Endodermal cell (in vitro differentiated cells): ENCODE results near the gene TTR. TPM values are rescaled to one million over a fixed set of nuclear protein-coding genes. Genes with fewer than 3 reads are reported as not detected.

Experiments used
- DNase-seq: peaks from one replicate; pipeline ENCODE4 v3.0.0-alpha.2; 2017
- H3K27ac ChIP-seq: 2 replicates; pipeline ENCODE4 v1.5.1; 2013; ENCODE audit warnings: mild to moderate bottlenecking, low read depth, low read length, moderate library complexity
- H3K27me3 ChIP-seq: 2 replicates; pipeline ENCODE4 v1.6.1; 2013; ENCODE audit warnings: mild to moderate bottlenecking, low read length, moderate library complexity; ENCODE audit not compliant: insufficient read depth, control insufficient read depth, poor library complexity, severe bottlenecking
- H3K36me3 ChIP-seq: 2 replicates; pipeline ENCODE4 v1.7.0; 2013; ENCODE audit warnings: mild to moderate bottlenecking, low read length, moderate library complexity; ENCODE audit not compliant: control insufficient read depth, insufficient read depth
- H3K4me1 ChIP-seq: one replicate; pipeline ENCODE4 v1.7.0; 2013; ENCODE audit warnings: low read length; ENCODE audit not compliant: control insufficient read depth, insufficient read depth
- H3K4me3 ChIP-seq: 2 replicates; pipeline ENCODE4 v1.5.1; 2013; ENCODE audit warnings: mild to moderate bottlenecking, low read length, moderate library complexity
- H3K9ac ChIP-seq: 2 replicates; pipeline ENCODE4 v1.6.1; 2013; ENCODE audit warnings: mild to moderate bottlenecking, low read length, moderate library complexity; ENCODE audit not compliant: poor library complexity, severe bottlenecking; ENCODE audit errors: extremely low read depth
- H3K9me3 ChIP-seq: 2 replicates; pipeline ENCODE4 v1.6.1; 2013; ENCODE audit warnings: mild to moderate bottlenecking, low read length, moderate library complexity; ENCODE audit not compliant: control insufficient read depth
- H3K27ac Mint-ChIP-seq: 2 replicates; pipeline ENCODE4 v1.8.0; 2020; ENCODE audit warnings: mixed read lengths
- H3K27me3 Mint-ChIP-seq: 2 replicates; pipeline ENCODE4 v1.8.0; 2021; ENCODE audit warnings: mild to moderate bottlenecking, mixed read lengths; ENCODE audit not compliant: insufficient read depth
- H3K36me3 Mint-ChIP-seq: 2 replicates; pipeline ENCODE4 v1.8.0; 2020; ENCODE audit warnings: low read depth, mixed read lengths
- H3K4me1 Mint-ChIP-seq: 2 replicates; pipeline ENCODE4 v1.8.0; 2020; ENCODE audit warnings: mixed read lengths
- H3K4me3 Mint-ChIP-seq: 2 replicates; pipeline ENCODE4 v1.8.0; 2020; ENCODE audit warnings: mild to moderate bottlenecking, moderate library complexity, mixed read lengths
- H3K9me3 Mint-ChIP-seq: 2 replicates; pipeline ENCODE4 v1.8.0; 2020; ENCODE audit warnings: mild to moderate bottlenecking, mixed read lengths
- WGBS, 2 experiments: methylation state at CpG; one replicate each; pipeline versions ENCODE4 v1.1.5 to v1.1.7; 2013; ENCODE audit warnings: missing lambda C conversion rate in 2 of 2, mixed read lengths in 1 of 2; ENCODE audit not compliant: insufficient coverage in 1 of 2, insufficient read length in 1 of 2; 5-methylcytosine and 5-hydroxymethylcytosine counted together
- total RNA-seq, 2 donors: library from RNA; stranded (reverse); fragmentation: NEBNext Ultra II Directional in 1 of 2; extraction: Animal tissue kit (Norgen Biotek cat#: 25700) in 1 of 2; gene quantifications; 2 replicates in 1 of 2; 3 replicates in 1 of 2; pipeline ENCODE4 v1.2.1, GENCODE V29; 2021
- TF ChIP-seq, protein P1 (sequence below): fragments of 200-600 bp; sonication (generic); conservative IDR thresholded peaks from 2 replicates; pipeline ENCODE4 v1.5.0; 2021; ENCODE audit warnings: antibody characterized with exemption, mild to moderate bottlenecking

Gene TTR
- total RNA-seq, 2 donors from 2014 or later = not detected

DNA sequence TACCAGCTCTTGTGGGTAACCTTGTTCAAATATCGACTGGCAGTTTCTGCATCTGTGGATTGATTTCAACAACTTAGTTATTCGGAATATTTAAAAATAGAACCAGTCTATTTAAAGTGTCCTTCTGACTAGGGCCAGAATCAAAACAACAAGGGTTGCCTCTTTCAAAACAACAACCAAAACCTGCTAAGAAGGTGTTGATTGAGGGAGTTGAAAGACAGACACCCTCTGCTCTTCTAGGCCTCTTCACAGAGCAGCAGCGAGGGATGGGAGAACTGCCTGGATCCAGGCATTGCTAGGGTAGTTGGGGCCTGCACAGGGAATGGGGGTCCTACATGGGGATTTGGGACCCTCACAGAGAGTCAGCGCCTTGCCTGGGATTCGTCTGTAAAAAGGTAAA lies 19.8 kb downstream of the TTR start:
- DNase-seq = peak; percentile 52
- TF ChIP-seq, protein P1, sequence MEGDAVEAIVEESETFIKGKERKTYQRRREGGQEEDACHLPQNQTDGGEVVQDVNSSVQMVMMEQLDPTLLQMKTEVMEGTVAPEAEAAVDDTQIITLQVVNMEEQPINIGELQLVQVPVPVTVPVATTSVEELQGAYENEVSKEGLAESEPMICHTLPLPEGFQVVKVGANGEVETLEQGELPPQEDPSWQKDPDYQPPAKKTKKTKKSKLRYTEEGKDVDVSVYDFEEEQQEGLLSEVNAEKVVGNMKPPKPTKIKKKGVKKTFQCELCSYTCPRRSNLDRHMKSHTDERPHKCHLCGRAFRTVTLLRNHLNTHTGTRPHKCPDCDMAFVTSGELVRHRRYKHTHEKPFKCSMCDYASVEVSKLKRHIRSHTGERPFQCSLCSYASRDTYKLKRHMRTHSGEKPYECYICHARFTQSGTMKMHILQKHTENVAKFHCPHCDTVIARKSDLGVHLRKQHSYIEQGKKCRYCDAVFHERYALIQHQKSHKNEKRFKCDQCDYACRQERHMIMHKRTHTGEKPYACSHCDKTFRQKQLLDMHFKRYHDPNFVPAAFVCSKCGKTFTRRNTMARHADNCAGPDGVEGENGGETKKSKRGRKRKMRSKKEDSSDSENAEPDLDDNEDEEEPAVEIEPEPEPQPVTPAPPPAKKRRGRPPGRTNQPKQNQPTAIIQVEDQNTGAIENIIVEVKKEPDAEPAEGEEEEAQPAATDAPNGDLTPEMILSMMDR = no peak
- no peaks in the 10 kb centered on the region for H3K27me3 ChIP-seq
- H3K9ac ChIP-seq = no peak overlapping the region
- H3K4me3 ChIP-seq = no peak overlapping the region
- no peaks in the 10 kb centered on the region for H3K36me3 Mint-ChIP-seq
- H3K9me3 ChIP-seq = no peaks in the 10 kb centered on the region
- WGBS, 2 experiments = 86 to 94% methylated on average over 3 to 5 of the region's 5 CpGs
- H3K27ac Mint-ChIP-seq = no peak overlapping the region
- no peaks in the 10 kb centered on the region for H3K9me3 Mint-ChIP-seq
- no peaks in the 10 kb centered on the region for H3K27me3 Mint-ChIP-seq
- no peak overlapping the region for H3K4me3 Mint-ChIP-seq
- H3K4me1 ChIP-seq = peaks cover 5% of the 10 kb centered on the region
- H3K4me1 Mint-ChIP-seq = peaks cover 44% of the 10 kb centered on the region
- H3K36me3 ChIP-seq = no peaks in the 10 kb centered on the region
- H3K27ac ChIP-seq = no peak overlapping the region

DNA sequence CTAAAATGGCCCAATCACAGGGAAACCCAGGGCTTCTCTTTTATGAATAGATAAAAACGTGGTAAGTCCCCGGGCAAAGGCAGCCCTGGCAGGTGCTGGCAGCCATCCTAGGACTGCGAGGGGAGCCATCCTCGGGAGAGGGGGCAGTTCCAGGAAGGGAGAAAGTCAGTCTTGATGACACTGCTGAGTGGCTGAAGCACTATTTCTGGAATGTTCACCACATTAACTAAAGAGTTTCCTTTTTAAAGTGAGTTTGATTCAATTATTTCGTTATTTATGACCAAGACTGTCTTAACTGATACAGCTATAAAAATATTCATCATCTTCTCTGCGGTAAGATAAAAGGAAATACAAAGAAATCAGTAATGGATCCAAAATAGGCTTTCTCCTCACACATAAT lies 20.4 kb downstream of the TTR start:
- H3K27me3 Mint-ChIP-seq = no peaks in the 10 kb centered on the region
- WGBS, 2 experiments = 72 to 82% methylated on average over 2 to 5 of the region's 6 CpGs
- H3K9me3 Mint-ChIP-seq = no peaks in the 10 kb centered on the region
- no peak overlapping the region for H3K27ac Mint-ChIP-seq
- peaks cover 44% of the 10 kb centered on the region for H3K4me1 Mint-ChIP-seq
- no peaks in the 10 kb centered on the region for H3K9me3 ChIP-seq
- H3K4me3 ChIP-seq = no peak overlapping the region
- TF ChIP-seq, protein P1 = no peak
- H3K4me3 Mint-ChIP-seq = no peak overlapping the region
- H3K27ac ChIP-seq = no peak overlapping the region
- H3K36me3 ChIP-seq = no peaks in the 10 kb centered on the region
- no peak for DNase-seq
- H3K4me1 ChIP-seq = peaks cover 5% of the 10 kb centered on the region
- H3K36me3 Mint-ChIP-seq = no peaks in the 10 kb centered on the region
- H3K27me3 ChIP-seq = no peaks in the 10 kb centered on the region
- no peak overlapping the region for H3K9ac ChIP-seq

DNA sequence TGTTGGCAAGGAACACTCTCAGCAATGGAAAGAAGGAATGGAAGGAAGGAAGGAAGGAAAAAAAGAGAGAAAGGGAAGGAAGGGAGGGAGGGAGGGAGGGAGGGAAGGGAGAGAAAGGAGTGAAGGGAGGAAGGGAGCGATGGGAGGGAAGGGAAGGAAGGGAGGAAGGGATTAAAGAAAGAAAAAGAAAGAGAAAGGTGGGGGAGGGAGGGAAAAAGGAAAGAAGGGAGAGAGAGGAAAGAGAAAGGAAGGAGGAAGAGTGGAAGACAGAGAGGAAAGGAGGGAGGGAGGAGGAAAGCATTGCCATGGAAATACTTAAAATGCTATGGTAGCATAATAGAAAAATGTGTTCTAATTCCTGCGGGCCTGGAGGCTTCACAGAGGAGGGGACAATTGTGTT lies 22.4 kb downstream of the TTR start:
- Mint-ChIP-seq H3K27ac (no peak overlapping the region), H3K36me3 (no peaks in the 10 kb centered on the region), H3K4me1 (peaks cover 44% of the 10 kb centered on the region), H3K9me3 (no peaks in the 10 kb centered on the region), H3K27me3 (no peaks in the 10 kb centered on the region), H3K4me3 (no peak overlapping the region)
- no peak overlapping the region for H3K4me3 ChIP-seq
- peaks cover 5% of the 10 kb centered on the region for H3K4me1 ChIP-seq
- H3K27me3 ChIP-seq = no peaks in the 10 kb centered on the region
- DNase-seq = no peak
- H3K9ac ChIP-seq = no peak overlapping the region
- TF ChIP-seq, protein P1 = no peak
- H3K27ac ChIP-seq = no peak overlapping the region
- no peaks in the 10 kb centered on the region for H3K9me3 ChIP-seq
- no peaks in the 10 kb centered on the region for H3K36me3 ChIP-seq
- 92 to 100% methylated on average over 2 of the region's 2 CpGs for WGBS, 2 experiments
